K562 (cell line): Measurements from ENCODE around the gene ERBB3. TPM values are rescaled to one million over a fixed set of nuclear protein-coding genes. Genes with fewer than 3 reads are reported as not detected.

Experiments
- ARHGAP35 ChIP-seq: fragments of 450-650 bp; IDR thresholded peaks from 2 replicates; pipeline ENCODE4 v1.6.1; 2018; ENCODE audit not compliant: partially characterized antibody
- ATF7 ChIP-seq: fragments of 450-650 bp; IDR thresholded peaks from 2 replicates; pipeline ENCODE4 v1.7.1; 2014; ENCODE audit warnings: mild to moderate bottlenecking, moderate library complexity
- CREM ChIP-seq: IDR thresholded peaks from 2 replicates; pipeline ENCODE4 v1.6.1; 2014; ENCODE audit warnings: antibody characterized with exemption, low read depth
- DMBX1 ChIP-seq: fragments of 250-450 bp; sonication (Bioruptor Pico); IDR thresholded peaks from 2 replicates; pipeline ENCODE4 v1.8.0; 2022; ENCODE audit warnings: inconsistent platforms, mild to moderate bottlenecking, moderate library complexity, borderline replicate concordance
- HMGN3 ChIP-seq: IDR thresholded peaks from 2 replicates; pipeline ENCODE4 v1.6.1; 2011; ENCODE audit warnings: borderline replicate concordance, low read depth, mild to moderate bottlenecking, mixed read lengths, low read length; ENCODE audit not compliant: insufficient read length; ENCODE audit errors: extremely low read depth
- KHSRP ChIP-seq: fragments of 450-650 bp; IDR thresholded peaks from 2 replicates; pipeline ENCODE4 v1.6.1; 2017
- MLX ChIP-seq, 2 experiments: fragments of 450-650 bp in 1 of 2; sonication (generic) in 1 of 2; formaldehyde crosslinking; conservative IDR thresholded peaks; 2 replicates each; pipeline versions ENCODE4 v1.4.0 to v1.8.1; 2020 to 2022; ENCODE audit warnings: mild to moderate bottlenecking in 1 of 2, missing genetic modification reagents in 1 of 2
- MTA3 ChIP-seq: fragments of 450-650 bp; formaldehyde crosslinking; IDR thresholded peaks from 2 replicates; pipeline ENCODE4 v1.6.1; 2017; ENCODE audit warnings: mild to moderate bottlenecking, borderline replicate concordance
- PHB ChIP-seq: fragments of 250-450 bp; sonication (Bioruptor Pico); IDR thresholded peaks from 2 replicates; pipeline ENCODE4 v1.5.0; 2021
- PRDM10 ChIP-seq: fragments of 450-650 bp; IDR thresholded peaks from 2 replicates; pipeline ENCODE4 v1.6.1; 2018; ENCODE audit not compliant: partially characterized antibody
- ZBTB11 ChIP-seq, 3 experiments: fragments of 200-800 bp in 1 of 3; fragments of 250-450 bp in 1 of 3; fragments of 450-650 bp in 1 of 3; sonication (Bioruptor Pico) in 1 of 3; sonication (Bioruptor generic) in 1 of 3; formaldehyde crosslinking in 1 of 3; IDR thresholded peaks; 2 replicates each; pipeline versions ENCODE4 v1.6.1 to v1.8.0; 2016 to 2022; ENCODE audit warnings: mild to moderate bottlenecking in 2 of 3, missing genetic modification characterization in 2 of 3, missing compliant biosample characterization in 1 of 3, moderate library complexity in 1 of 3
- ZKSCAN8 ChIP-seq: fragments of 200-800 bp; sonication (Bioruptor generic); IDR thresholded peaks from 2 replicates; pipeline ENCODE4 v1.6.1; 2016; ENCODE audit warnings: missing genetic modification characterization, missing compliant biosample characterization
- ZNF766 ChIP-seq: fragments of 200-800 bp; sonication (Bioruptor generic); conservative IDR thresholded peaks from 2 replicates; pipeline ENCODE4 v1.6.1; 2016; ENCODE audit warnings: missing genetic modification characterization, missing compliant biosample characterization
- polyA plus RNA-seq, 8 experiments: library from polyadenylated mRNA; depleted of rRNA in 4 of 8; stranded (reverse) in 5 of 8; unstranded in 3 of 8; fragments of >200 nt; fragmentation: Nextera tagmentation in 2 of 8; fragmentation: Illumina TruSeq in 1 of 8; extraction: Ambion mirVana in 2 of 8; extraction: Trizol in 1 of 8; gene quantifications; 2 replicates each; pipeline versions ENCODE4 v1.2.1 to v1.2.3, GENCODE V29; 2011 to 2014; ENCODE audit warnings: inconsistent platforms in 1 of 8, missing spikeins in 1 of 8
- total RNA-seq, 7 experiments: library from RNA; depleted of rRNA in 6 of 7; stranded (reverse); fragments of >200 nt in 6 of 7; fragmentation: Illumina TruSeq in 2 of 7; extraction: Trizol in 2 of 7; gene quantifications; 2 replicates each; pipeline versions ENCODE4 v1.2.1 to v1.2.3, GENCODE V29; 2011 to 2021; ENCODE audit warnings: low replicate concordance in 1 of 7

The ERBB3 gene
- total and polyA plus RNA-seq, 9 of the 15 experiments (the other 6 are each of a cell fraction or from before 2014, with no cell fraction given): 1.5 to 5.4 (median 3.8) TPM

- TF ChIP-seq MTA3: peak; percentile 19
- TF ChIP-seq ZNF766 (CRISPR knock-in tag): peak; percentile 92
- no peak for TF ChIP-seq PRDM10
- TF ChIP-seq ARHGAP35: no peak
- peak; percentile 69 for TF ChIP-seq ATF7
- peak; percentile 84 for TF ChIP-seq CREM
- no peak for TF ChIP-seq DMBX1 (CRISPR knock-in tag)
- TF ChIP-seq PHB (CRISPR knock-in tag): no peak
- TF ChIP-seq ZKSCAN8 (CRISPR knock-in tag): no peak
- TF ChIP-seq MLX (CRISPR knock-in tag; conservative IDR thresholded peaks at IDR 0.05): no peak
- peak in 1 of 3 experiments; percentile 67; a peak in 1 of 6 replicates for TF ChIP-seq ZBTB11 (CRISPR knock-in tag; IDR thresholded peaks at IDR 0.05)
- TF ChIP-seq KHSRP: no peak
- peak; percentile 92 for TF ChIP-seq HMGN3
Observed at GRCh38 chr12:56104109-56104814, 24.3 kb downstream of the ERBB3 start, which contains the start of gene PA2G4 (continued).
